ENCODE data around the gene SPRY4. TPM values are rescaled to one million over a fixed set of nuclear protein-coding genes. Genes with fewer than 3 reads are reported as not detected.
"Not testable (repeated sequence)": the region's sequence is repeated elsewhere in the genome, so short reads cannot be mapped to it uniquely, and the experiment has no call there.

Gene SPRY4
- total RNA-seq, 1 experiment from 2014 or later: 6.9 TPM

DNA sequence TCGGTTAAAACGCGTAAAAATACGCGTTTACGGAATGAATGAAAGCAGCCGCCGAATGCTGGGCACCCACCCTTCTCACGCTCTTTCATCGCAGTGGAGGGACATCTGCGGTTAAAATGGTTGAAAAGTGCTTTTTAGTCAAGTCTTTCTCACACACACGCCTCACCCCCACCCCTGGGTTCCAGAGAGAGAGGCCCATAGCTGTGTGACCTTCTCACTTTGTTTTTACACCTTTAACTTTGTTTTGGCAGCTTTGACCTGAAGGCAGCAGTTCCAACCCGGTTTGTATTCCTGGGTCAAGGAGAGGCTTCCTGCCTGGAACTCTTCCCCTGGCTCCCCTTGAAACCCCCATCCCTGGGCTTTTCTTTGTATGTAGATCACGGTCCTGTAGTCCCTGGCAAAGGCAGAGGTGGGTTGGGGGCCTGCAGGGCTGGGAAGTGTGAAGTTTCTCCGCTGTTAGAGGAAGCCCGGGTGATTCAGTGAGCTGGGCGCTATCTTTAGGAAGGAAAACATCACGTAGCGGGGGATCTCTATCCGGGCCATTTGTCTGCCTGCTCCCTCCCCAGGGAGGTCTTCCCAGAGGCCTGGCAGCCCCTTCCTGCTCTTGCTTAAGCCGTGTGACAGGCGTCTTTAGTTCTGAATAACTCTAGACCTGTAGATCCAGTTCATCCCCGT is 29.6 kb downstream of the SPRY4 start:
- no peak for DNase-seq (ENCODE audit: low read depth)

DNA sequence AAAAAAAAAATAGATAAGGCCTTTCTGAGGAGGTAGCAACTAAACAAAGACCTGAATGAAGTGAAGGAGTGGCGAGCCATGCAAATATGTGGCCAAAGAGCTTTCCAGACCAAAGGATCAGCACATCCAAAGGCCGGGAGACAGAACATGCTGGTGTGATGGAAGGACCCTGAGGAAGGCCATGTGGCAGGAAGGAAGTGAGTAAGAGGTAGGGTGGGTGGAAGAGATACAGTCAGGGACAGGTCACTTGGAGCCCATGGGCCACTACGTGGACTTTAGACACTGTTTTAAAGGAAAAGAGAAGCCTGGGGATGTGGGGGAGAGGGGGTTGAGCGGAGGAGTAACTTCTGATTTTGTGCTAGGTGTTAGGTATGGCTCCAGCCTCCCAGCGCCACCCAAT is 31.3 kb downstream of the SPRY4 start:
- peak; percentile 63 for DNase-seq (ENCODE audit: low read depth)

DNA sequence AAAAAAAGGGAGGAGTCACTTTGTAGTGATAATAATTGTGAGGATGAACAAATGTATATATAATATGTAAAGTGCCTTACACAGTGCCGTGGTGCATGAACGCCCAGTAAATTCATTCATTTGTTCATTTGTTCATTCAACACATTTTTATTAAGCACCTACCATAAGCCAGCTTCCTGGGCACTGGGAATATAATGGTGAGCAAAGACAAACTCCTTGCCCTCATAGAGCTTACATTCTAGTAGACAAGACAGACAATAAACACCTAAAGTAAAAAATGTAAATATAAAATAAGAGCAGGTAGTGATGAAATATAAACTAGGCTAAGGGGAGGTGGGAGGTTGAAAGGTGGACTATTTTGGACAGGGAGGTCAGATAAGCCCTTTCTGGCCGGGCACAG is 32.0 kb downstream of the SPRY4 start:
- no peak for DNase-seq (ENCODE audit: low read depth)

DNA sequence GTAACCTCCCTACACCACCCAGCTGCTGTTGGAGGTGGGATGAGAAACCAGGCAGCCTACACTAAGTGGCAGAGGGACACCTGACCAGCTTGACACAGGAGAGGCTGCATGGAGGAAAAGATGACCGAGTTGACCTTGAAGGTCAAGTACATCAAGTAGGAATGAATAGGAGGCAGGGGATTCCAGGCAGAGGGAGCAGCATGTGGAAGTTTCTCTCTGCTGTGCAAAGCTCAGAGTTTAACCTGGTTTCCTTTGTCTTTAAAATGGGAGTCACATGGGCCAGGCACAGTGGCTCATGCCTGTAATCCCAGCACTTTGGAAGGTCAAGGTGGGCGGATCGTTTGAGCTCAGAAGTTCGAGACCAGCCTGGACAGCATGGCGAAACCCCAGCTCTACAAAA is 32.6 kb downstream of the SPRY4 start:
- DNase-seq (ENCODE audit: low read depth): no peak

DNA sequence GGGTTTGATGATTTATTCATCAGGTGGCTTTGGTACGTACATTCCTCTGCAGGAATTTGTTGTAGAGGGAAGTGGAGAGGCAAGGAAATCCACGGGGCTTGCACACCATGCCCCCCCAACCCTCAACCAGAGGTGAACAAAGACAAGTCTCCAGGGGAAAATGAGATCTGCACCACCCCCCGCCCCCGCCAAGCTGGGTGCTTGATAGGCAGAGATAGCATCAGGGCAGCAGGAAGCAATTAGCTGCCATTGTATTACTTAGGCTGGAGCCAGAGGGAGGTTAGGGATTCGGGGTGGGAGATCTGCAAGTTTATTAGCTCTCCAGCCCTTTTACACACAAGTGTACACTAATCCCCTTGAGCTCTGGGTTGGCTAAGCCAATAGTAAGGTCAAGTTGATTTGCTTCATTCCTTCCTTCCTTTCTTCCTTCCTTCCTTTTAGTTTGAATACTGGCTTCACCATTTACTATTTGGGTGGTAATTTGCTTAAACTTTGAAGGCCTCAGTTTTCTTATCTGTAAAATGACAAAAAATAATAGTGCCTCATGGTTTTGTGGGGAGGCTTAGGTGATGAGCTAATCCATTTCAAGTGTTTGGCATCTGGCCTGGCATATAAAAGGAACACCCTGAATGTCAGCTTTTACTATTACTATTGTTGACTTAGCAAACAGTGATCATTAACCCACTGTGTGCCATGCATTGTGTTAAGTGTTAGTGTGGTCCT is 34.1 kb downstream of the SPRY4 start:
- peak; percentile 38 for DNase-seq (ENCODE audit: low read depth)

DNA sequence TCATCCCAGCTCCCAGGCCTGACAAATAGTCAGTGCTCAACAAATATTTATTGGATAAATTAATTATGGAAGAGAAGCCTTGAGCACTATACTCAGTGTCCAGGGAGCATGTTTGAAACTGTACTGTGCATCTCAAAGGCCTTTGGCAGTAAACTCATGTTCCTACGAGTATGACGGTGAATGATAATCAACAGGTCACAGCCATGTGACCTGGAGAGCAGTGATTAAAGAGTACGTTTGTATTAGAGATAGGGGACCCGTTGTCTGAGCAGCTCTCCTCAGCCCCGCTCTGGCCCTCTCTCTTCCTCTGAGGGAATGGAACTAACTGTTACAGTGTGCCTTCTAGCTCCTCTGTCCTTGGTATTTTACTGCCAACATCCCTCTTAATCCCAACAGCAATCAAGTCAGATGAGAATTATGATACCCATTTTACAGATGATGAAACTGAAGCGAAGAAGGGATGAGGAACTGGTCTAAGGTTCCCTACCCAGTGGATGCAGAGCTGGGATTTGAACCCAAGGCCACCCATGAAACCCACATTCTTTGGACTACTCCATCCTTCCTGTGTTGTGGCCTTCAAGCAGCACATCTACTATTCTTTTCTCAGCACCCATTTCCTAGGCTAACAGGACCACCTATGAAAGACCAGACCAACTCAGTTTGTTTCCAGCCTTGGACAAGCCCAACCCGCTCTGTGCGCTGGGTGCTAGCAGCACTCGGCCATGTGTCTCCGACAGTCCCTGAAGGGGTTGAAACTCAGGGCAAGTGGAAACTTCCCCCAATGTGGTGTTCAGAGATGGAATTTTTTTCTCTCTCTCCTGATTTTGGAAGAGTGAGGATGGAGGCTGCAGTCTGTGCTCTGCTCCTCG is 34.9 kb downstream of the SPRY4 start:
- DNase-seq (ENCODE audit: low read depth): no peak

DNA sequence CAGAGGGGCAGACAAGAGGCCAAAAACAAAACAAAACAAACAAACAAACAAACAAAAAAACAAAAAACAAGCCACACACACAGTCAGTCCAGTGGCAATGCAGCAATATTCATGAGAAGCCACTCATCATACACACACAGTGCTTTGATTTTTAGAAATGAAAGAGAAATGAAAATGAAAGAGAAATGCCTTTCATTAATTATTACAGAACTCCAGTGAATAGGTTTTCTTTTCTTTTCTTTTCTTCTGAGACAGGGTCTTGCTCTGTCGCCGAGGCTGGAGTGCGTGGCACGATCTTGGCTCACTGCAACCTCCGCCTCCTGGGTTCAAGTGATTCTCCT is 36.9 kb downstream of the SPRY4 start:
- DNase-seq (ENCODE audit: low read depth): no peak

DNA sequence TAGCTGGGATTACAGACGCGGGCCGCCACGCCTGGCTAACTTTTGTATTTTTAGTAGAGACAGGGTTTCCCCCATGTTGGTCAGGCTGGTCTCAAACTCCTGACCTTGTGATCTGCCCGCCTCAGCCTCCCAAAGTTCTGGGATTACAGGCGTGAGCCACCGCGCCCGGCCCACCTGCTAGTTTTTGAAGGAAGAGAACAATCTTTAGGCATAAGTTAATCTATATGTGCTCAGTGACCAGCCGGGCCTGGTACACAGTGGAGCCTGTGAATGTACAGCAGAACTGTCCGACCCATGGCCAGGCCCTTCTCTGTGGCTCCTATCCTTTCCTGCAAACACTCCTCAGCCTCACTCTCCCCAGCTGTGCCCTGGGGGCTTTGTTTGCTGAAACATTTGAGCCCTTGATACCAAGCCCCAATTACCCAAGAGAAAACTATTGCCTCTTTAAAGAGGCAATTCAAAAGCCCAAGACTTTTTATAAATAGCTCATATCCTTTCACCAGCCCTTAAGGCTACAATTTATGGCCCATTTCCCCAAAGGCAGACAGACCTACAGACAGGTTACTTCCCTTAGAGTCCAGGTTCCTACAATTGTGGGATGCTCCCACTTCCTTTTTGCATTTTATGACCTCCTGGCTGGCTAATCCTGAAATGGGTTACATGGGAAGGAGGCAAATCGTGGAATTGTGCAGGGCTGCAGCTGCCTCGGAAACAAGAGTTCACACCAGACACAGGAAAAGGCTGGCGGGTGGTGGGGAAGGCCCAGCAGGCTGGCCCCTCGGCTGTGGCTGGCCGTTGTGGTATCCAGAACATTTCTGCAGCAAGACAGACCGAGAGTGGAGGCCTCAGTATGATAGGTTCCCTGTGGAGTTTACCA is 37.5 kb downstream of the SPRY4 start:
- DNase-seq (ENCODE audit: low read depth): no peak

DNA sequence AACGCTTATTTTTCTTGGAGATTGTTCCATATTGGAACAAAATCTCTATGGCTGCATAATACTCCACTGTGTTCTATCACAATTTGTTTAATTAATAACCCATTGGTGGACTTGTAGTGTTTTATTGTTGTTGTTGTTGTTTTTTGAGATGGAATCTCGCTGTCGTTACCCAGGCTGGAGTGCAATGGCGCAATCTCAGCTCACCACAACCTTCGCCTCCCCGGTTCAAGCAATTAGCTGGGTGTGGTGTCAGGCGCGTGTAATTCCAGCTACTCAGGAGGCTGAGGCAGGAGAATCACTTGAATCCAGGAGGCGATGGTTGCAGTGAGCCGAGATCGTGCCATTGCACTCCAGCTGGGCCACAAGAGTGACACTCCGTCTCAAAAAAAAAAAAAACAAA is 38.7 kb downstream of the SPRY4 start:
- no peak for DNase-seq (ENCODE audit: low read depth)

DNA sequence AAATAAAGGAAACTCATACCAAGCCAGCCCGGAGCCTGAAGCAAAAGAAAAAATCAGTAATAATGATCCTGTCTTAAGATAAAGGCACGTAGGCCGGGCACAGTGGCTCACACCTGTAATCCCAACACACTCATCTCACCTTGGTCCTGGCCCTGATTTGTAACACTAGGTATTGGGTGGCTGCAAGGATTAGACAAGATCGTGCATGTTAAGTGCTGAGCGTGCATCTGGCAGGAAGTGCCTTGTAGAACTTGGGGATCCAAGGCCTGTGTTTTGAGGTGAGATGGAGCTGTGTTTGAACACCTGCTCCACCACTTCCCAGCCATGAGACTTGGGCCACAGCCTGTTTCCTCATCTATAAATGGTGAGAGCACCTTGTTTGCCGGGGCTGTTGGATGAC is 41.5 kb downstream of the SPRY4 start:
- no peak for DNase-seq (ENCODE audit: low read depth)

DNA sequence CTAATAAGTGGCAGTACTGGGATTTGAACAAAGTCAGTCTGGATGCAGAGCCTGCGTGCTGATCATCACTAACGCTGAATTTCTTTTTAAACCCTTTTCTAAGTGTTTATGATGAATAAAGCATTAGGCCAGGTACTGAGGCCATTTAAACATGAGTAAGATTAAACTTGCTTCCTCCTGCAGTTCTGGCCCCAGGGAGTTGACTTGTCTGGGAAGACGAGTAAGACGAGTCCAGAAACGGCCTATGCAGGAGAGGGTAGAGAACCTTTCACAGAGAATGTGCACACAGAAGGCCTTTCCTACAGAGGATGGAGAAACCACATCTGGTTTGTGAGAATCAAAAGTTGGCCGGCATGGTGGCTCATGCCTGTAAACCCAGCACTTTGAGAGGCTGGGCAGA is 42.9 kb downstream of the SPRY4 start:
- DNase-seq (ENCODE audit: low read depth): no peak

DNA sequence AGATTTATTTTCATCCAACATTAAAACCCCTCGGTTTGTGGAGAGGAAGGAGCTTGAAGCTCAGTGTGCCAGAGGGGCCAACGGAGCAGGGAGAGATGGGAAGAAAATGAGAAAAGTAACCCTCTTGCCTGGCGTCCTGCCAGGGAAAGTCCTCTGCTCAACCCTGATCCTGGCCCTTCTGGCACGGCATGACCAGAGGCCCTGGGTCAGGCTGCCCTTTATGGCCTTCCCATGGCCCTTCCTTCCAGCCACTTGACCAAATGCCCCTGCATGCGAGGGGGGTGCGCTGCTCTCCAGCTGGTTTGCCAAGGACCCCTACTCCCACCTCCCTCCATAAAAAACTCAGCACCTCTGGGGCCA is 43.8 kb downstream of the SPRY4 start:
- no peak for DNase-seq (ENCODE audit: low read depth)

DNA sequence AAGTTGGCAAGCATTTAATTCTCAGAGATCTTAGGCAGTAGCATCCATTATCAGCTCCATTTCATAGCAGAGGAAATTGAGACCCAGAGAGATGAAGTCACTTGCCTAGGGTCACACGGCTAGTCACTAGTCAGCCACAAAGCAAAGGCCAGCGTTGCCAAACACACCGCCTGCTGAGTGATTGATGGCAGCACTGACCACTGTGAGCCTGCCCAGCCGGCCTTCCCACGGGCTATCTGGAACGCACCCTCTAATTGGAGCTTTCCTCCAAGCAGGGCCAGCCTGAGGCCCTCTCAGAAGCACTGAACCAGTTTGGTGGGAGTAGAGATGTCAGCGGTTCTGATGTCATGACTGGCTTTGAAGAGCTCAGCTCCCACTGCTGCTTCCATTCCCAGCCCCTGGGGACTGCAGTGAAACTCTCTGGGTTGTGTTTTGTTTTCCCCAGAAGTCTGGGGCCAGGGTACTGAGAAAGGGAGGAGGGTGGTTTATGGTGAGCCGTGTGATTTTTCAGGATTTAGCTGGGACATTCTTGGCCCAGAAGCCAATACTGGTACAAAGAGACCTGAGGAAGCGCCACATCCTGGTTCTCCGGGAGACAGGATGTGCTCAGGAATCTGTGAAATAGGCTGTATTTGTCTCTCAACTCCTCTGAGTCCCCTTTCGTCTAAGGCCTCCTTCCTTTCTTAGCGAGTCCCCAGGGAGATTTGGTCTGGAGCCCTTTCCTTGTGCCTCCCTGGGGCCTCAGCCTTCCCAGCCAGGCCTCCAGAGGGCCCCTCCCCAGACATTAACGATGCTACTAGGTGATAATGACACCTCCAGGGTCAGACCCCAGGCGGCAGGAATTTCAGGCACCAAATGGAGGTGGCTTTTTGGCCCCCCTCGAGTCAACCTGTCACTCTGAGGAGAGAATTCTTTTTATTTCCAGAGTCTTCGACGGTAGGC is 44.5 kb downstream of the SPRY4 start:
- DNase-seq (ENCODE audit: low read depth): peak; percentile 43

DNA sequence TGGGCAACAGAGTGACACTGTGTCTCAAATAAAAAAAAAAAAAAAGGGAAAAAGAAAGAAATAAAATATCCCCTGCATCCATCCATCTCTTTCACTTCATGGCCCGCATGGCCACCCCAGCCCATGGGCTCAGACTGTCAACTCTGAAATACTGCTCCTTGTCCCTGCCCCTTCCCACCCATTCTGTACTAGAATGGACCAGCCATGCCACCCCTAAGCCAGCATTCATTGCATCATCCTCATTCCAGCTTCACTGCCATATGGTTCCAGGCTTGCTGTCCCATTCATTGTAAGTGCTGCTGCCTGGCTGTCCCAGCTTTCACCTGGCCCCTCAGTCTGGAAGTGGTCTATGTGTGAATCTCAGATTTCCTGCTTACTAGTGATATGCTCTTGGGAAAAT is 46.2 kb downstream of the SPRY4 start:
- DNase-seq (ENCODE audit: low read depth): no peak

DNA sequence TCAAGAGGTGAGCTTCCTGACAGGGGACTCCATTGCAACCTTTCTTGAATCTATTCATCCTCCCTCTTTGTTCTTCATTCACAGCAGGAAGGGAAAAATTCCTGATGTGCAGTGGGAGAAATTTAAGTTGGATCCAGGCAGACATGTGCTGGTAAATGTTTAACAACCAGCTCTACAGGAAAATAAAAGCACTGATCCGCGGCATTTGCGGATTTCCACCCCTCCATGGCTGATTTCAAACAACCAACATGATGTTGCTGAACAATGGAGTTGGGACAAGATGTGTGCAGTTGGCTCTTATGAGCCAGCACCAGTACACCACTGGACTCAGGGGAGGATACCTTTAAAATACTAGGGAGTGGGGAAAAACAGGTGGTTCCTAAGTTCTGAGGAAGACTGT is 47.0 kb downstream of the SPRY4 start:
- DNase-seq (ENCODE audit: low read depth): no peak

DNA sequence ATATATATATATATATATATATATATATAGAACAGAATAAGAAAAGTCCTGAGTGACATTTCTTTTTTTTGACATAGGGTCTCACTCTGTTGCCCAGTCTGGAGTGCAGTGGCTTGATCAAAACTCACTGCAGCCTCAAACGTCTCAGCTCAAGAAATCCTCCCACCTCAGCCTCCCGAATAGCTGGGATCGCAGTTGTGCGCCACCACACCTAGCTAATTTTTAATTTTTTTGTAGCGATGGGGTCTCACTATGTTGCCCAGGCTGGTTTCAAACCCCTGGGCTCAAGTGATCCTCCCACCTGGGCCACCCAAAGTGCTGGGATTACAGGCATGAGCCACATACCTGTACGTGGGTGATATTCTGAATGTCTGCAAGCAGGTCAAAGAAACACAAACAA is 48.3 kb downstream of the SPRY4 start:
- no peak for DNase-seq (ENCODE audit: low read depth)

DNA sequence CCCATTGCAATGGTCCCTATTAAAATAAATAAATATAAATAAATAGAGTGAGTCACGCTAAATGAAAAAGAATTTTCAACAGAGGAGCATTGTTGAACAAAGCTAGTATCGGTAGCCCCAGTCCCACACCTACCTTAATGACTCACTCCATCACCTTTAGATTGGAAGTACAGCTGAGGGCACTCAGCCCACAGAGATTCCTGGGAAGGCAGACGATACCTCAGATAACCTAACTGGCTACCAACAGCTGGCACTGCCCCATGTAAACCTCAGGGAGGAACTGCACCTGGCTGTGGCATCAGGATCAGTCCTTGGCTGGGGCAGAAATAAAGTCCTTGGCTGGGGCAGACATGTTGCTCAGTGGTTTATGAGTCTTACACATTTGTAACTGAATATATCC is 49.3 kb downstream of the SPRY4 start:
- peak; percentile 24 for DNase-seq (ENCODE audit: low read depth)

DNA sequence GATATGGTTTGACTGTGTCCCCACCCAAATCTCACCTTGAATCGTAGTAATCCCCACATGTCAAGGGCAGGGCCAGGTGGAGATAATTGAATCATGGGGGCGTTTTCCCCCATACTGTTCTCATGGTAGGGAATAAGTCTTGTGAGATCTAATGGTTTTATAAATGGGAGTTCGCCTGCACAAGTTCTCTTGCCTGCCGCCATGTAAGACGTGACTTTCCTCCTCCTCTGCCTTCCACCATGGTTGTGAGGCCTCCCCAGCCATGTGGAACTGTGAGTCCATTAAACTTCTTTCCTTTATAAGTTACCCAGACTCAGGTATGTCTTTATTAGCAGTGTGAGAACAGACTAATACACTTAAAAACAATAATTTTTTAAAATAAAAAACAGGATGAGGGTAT is 52.2 kb downstream of the SPRY4 start:
- not testable (repeated sequence) for DNase-seq (ENCODE audit: low read depth)

DNA sequence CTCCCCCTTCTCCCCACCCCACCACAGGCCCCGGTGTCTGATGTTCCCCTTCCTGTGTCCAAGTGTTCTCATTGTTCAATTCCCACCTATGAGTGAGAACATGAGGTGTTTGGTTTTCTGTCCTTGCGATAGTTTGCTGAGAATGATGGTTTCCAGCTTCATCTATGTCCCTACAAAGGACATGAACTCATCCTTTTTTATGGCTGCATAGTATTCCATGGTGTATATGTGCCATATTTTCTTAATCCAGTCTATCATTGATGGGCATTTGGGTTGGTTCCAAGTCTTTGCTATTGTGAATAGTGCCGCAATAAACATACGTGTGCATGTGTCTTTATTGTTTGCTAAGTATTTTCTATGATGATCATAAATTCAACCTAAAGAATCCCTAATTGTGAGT is 60.7 kb downstream of the SPRY4 start:
- not testable (repeated sequence) for DNase-seq (ENCODE audit: low read depth)

DNA sequence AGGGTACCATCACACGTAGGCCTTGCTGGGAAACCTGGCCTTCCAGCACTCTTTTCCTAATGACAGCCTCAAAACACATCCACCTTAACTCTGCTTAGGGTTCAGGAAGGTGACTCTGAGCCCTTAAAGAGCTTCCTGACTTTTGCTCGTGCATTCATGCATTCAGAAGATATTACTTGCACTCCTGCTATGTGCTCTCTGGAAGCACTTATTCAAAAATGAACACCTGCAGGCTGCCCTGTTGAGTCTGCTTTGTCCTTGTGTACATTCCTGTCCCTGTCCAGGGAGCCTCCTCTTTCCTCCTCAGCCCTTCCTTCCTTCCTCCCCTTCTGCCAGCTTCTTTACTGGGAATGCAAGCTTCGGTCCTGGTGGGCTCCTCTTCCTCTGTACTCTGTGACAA is 61.5 kb downstream of the SPRY4 start:
- no peak for DNase-seq (ENCODE audit: low read depth)

DNA sequence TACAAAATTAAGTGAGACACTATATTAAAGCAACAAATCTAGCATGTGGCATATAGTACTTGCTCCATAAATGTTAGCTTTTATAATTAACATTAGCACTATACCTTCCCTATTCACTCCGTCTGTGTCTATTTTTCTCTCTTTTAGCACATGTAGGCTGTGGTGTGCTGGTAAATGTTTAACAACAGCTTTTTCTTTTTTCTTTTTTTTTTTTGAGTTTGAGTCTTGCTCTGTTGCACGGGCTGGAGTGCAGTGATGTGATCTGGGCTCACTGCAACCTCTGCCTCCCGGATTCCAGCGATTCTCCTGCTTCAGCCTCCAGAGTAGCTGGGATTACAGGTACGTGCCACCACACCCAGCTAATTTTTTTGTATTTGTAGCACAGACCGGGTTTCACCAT is 62.1 kb downstream of the SPRY4 start:
- no peak for DNase-seq (ENCODE audit: low read depth)
